HG02885 (cell line): ENCODE measurements around the gene VPS37C.

ENCODE experiments used
- ATAC-seq: cut with Tn5 transposase; IDR thresholded peaks from one replicate; pipeline ENCODE4 v1.9.1; 2021; ENCODE audit warnings: mild to moderate bottlenecking; ENCODE audit not compliant: unreplicated experiment, poor library complexity

Gene VPS37C

GRCh38 chr11:61138935-61139334 is 22.3 kb downstream of the VPS37C start:
- no peak for ATAC-seq

- ATAC-seq: no peak
Observed at GRCh38 chr11:61134801-61135257, 26.4 kb downstream of the VPS37C start.

- no peak for ATAC-seq
Observed at GRCh38 chr11:61133956-61134662, 27.1 kb downstream of the VPS37C start.

- no peak for ATAC-seq
Observed at GRCh38 chr11:61133145-61133544, 28.1 kb downstream of the VPS37C start.

GRCh38 chr11:61132646-61133045 is 28.6 kb downstream of the VPS37C start:
- ATAC-seq: no peak

- ATAC-seq: no peak
Observed at GRCh38 chr11:61131998-61132555, 29.1 kb downstream of the VPS37C start.

- no peak for ATAC-seq
Observed at GRCh38 chr11:61131586-61131985, 29.6 kb downstream of the VPS37C start.

- ATAC-seq: no peak
Observed at GRCh38 chr11:61131186-61131585, 30.0 kb downstream of the VPS37C start.

GRCh38 chr11:61129639-61130523 is 31.3 kb downstream of the VPS37C start:
- ATAC-seq: peak; percentile 91

- no peak for ATAC-seq
Observed at GRCh38 chr11:61128947-61129638, 32.1 kb downstream of the VPS37C start.

- no peak for ATAC-seq
Observed at GRCh38 chr11:61127991-61128390, 33.2 kb downstream of the VPS37C start.

GRCh38 chr11:61126256-61126655 is 35.0 kb downstream of the VPS37C start:
- ATAC-seq: no peak

- ATAC-seq: no peak
Observed at GRCh38 chr11:61125310-61125684, 35.9 kb downstream of the VPS37C start.

GRCh38 chr11:61124574-61125309 is 36.5 kb downstream of the VPS37C start:
- ATAC-seq: no peak

- no peak for ATAC-seq
Observed at GRCh38 chr11:61123775-61124571, 37.3 kb downstream of the VPS37C start.

GRCh38 chr11:61122761-61123160 is 38.5 kb downstream of the VPS37C start:
- no peak for ATAC-seq

- ATAC-seq: no peak
Observed at GRCh38 chr11:61121917-61122316, 39.3 kb downstream of the VPS37C start.

GRCh38 chr11:61121192-61121831 is 39.9 kb downstream of the VPS37C start:
- no peak for ATAC-seq
